Stimulated activated CD4-positive, alpha-beta T cell treated with anti-CD3 and anti-CD28 coated beads, Interleukin-4, amount 100 ng/mL, for 24 hours (primary cell): ENCODE data around the gene TM9SF4.
"Not testable (repeated sequence)": the region's sequence is repeated elsewhere in the genome, so short reads cannot be mapped to it uniquely, and the experiment has no call there.

Experiments
- DNase-seq: peaks from one replicate; pipeline ENCODE4 v3.0.0-alpha.2; 2020

The TM9SF4 gene

GRCh38 chr20:32160341-32160740, 50.8 kb downstream of the TM9SF4 start:
- DNase-seq: no peak

GRCh38 chr20:32162351-32162750, 52.8 kb downstream of the TM9SF4 start:
- no peak for DNase-seq

GRCh38 chr20:32163951-32164350, 54.4 kb downstream of the TM9SF4 start:
- DNase-seq: no peak

- no peak for DNase-seq
Observed at GRCh38 chr20:32164984-32165735, 55.6 kb downstream of the TM9SF4 start.

GRCh38 chr20:32165836-32166545, 56.5 kb downstream of the TM9SF4 start:
- no peak for DNase-seq

- DNase-seq: no peak
Observed at GRCh38 chr20:32167552-32167951, 58.0 kb downstream of the TM9SF4 start.

- no peak for DNase-seq
Observed at GRCh38 chr20:32168184-32168910, 58.8 kb downstream of the TM9SF4 start.

GRCh38 chr20:32177696-32178095, 68.2 kb downstream of the TM9SF4 start:
- not testable (repeated sequence) for DNase-seq

- no peak for DNase-seq
Observed at GRCh38 chr20:32179515-32179914, 70.0 kb downstream of the TM9SF4 start.

GRCh38 chr20:32179934-32180333, 70.4 kb downstream of the TM9SF4 start:
- DNase-seq: no peak

GRCh38 chr20:32181606-32182005, 72.1 kb downstream of the TM9SF4 start:
- DNase-seq: no peak

GRCh38 chr20:32183947-32184635, 74.6 kb downstream of the TM9SF4 start:
- no peak for DNase-seq

GRCh38 chr20:32184961-32185603, 75.6 kb downstream of the TM9SF4 start:
- DNase-seq: no peak

GRCh38 chr20:32186506-32186905, 77.0 kb downstream of the TM9SF4 start:
- DNase-seq: no peak

- no peak for DNase-seq
Observed at GRCh38 chr20:32188376-32189122, 79.0 kb downstream of the TM9SF4 start.

GRCh38 chr20:32189123-32189410, 79.6 kb downstream of the TM9SF4 start:
- no peak for DNase-seq

- peak; percentile 52 for DNase-seq
Observed at GRCh38 chr20:32189691-32190615, 80.4 kb downstream of the TM9SF4 start.

GRCh38 chr20:32190616-32191415, 81.3 kb downstream of the TM9SF4 start:
- DNase-seq: no peak

- no peak for DNase-seq
Observed at GRCh38 chr20:32191422-32191821, 81.9 kb downstream of the TM9SF4 start.

GRCh38 chr20:32191873-32192272, 82.4 kb downstream of the TM9SF4 start:
- no peak for DNase-seq
